Muscle of back (tissue), 11 donors: Measurements from ENCODE around the gene LIPN. TPM values are rescaled to one million over a fixed set of nuclear protein-coding genes. Genes with fewer than 3 reads are reported as not detected.

Experiments used
- DNase-seq, 3 donors: peaks; one replicate each; pipeline versions ENCODE4 v3.0.0 to v3.0.0-alpha.2; 2013
- polyA plus RNA-seq, 10 donors: library from polyadenylated mRNA; unstranded; fragments of 120-200 nt; gene quantifications; one replicate each; pipeline ENCODE4 v1.2.1, GENCODE V29; 2013; ENCODE audit not compliant: insufficient read length in 10 of 10

The LIPN gene
- polyA plus RNA-seq, 10 donors = 0.13 to 1.8 (median 0.38) TPM; not detected in 7

DNA sequence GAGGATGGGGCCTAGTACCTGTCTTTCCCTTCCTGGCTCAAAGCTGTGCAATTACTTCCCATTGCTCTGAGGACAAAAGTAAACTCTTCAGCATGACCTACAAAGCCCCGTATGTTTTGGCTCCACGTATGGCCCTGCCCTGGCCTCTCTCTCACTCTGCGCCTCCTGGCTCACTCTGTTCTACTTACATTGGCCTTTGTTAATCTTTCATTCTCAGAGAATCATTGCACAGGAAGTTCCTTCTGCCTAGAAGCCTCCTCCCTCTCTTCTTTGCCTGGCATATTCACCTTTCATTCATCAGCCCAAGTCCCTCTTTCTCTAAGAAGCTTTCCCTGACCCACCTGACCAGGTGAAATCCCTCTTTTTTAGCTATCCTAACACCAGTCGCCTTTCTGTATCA is 66.6 kb downstream of the LIPN start:
- DNase-seq = no peak

DNA sequence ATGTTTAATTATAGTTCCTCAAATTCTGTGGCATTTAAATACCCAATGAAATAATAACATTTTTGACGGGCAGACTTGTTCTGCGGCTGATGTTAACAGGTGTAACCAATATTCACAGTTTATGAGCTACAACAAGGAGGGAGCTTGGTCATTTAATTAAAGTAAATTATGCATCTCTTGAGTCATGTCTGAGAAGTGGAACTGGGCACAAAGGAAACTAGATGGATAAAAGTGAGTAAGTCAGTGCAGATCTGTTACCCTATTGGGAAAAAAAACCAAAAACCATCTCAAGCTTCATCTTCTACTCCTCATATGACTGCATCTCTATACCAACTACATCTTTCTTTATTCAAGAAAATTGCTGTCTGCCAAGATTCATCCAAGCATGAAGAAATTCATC is 67.9 kb downstream of the LIPN start:
- no peak for DNase-seq

DNA sequence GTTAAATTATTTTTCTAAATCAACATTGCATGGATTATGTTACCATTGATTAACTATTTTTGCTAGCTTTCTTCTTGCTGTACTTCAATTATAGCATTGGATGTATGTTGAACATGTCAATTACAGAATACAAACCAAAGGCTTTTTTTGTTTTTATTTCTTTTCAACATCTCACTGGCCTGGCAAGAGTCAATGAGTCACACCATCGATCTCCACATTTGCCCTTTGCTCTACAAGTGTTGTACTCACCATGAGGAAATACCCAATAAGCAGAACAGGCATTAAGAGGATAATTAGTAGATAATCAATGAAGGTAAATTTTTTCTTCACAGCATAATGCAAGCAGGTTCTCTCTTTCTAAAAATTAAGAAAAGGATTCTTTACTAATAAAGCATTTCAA is 68.5 kb downstream of the LIPN start:
- no peak for DNase-seq

Other genes with a start within 250 kb of the LIPN start
- gene RNLS, start 176.7 kb upstream of the LIPN start, polyA plus RNA-seq = 1 to 10 TPM; 2.1 to 4.1 (median 3.2) TPM
- under 1 TPM in 1 of 10 donors, not detected in 9; 0.08 TPM for gene LIPJ, start 173.3 kb upstream of the LIPN start, polyA plus RNA-seq
- not detected for gene LIPF, start 95.6 kb upstream of the LIPN start, polyA plus RNA-seq
- gene LIPK, start 53.8 kb upstream of the LIPN start, polyA plus RNA-seq = under 1 TPM in 2 of 10 donors, not detected in 8; 0.51 to 0.53 TPM
- 1 to 10 TPM in 1 of 10 donors, not detected in 9; 1.8 TPM for gene LIPM, start 42.7 kb downstream of the LIPN start, polyA plus RNA-seq
- under 1 TPM in 4 of 10 donors, not detected in 6; 0.13 to 0.98 (median 0.23) TPM for gene ANKRD22, start 91.8 kb downstream of the LIPN start, polyA plus RNA-seq
- gene STAMBPL1, start 120.2 kb downstream of the LIPN start, polyA plus RNA-seq = 10 to 100 TPM in 1 of 10 donors, 1 to 10 TPM in 9; 5.0 to 10.5 (median 7.7) TPM
- gene ACTA2, start 192.8 kb downstream of the LIPN start, polyA plus RNA-seq = 100 to 1,000 TPM; 225 to 305 (median 232) TPM
- gene FAS, start 230.8 kb downstream of the LIPN start, polyA plus RNA-seq = 10 to 100 TPM in 4 of 10 donors, 1 to 10 TPM in 6; 6.0 to 12.4 (median 8.8) TPM